HL-60 (cell line): ENCODE data around the gene PRELP.

ENCODE experiments used
- CTCF ChIP-seq: IDR thresholded peaks from one replicate; pipeline ENCODE4 v1.5.1; 2011; ENCODE audit warnings: low read length, control low read depth, inconsistent platforms; ENCODE audit not compliant: insufficient read depth
- TF ChIP-seq, protein P1 (sequence below): IDR thresholded peaks from 2 replicates; pipeline ENCODE4 v1.6.1; 2012; ENCODE audit warnings: low read depth; ENCODE audit not compliant: insufficient replicate concordance

DNA sequence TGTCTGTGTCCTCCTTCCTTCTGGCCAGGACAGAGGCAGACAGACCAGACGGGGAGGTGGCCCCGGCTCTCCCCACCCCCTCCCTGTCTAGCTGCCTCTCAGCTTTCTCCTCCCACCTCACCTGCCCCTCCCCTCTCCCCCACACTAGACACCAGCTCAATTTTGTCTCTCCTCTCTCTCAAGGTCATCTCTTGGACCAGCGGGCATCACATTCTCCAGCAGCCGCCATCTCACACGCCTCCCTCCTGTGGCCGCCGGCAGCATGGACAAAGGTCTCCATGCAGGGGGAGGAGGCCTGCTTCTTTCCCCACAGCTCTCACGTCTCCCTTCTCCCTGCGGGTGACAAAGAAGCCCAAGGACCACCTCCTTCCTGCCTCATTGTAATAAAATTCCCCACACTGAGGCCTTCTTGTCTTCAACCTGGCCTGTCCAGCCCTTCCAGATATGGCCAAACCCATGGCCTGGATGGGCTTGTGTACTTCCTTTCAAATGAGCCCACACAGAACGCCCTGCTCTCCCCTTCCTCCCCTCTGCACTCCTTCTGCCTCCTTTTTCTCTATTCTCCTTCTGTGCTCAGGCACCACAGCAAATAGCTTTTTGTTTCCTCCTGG is 33.0 kb downstream of the PRELP start:
- TF ChIP-seq, protein P1, sequence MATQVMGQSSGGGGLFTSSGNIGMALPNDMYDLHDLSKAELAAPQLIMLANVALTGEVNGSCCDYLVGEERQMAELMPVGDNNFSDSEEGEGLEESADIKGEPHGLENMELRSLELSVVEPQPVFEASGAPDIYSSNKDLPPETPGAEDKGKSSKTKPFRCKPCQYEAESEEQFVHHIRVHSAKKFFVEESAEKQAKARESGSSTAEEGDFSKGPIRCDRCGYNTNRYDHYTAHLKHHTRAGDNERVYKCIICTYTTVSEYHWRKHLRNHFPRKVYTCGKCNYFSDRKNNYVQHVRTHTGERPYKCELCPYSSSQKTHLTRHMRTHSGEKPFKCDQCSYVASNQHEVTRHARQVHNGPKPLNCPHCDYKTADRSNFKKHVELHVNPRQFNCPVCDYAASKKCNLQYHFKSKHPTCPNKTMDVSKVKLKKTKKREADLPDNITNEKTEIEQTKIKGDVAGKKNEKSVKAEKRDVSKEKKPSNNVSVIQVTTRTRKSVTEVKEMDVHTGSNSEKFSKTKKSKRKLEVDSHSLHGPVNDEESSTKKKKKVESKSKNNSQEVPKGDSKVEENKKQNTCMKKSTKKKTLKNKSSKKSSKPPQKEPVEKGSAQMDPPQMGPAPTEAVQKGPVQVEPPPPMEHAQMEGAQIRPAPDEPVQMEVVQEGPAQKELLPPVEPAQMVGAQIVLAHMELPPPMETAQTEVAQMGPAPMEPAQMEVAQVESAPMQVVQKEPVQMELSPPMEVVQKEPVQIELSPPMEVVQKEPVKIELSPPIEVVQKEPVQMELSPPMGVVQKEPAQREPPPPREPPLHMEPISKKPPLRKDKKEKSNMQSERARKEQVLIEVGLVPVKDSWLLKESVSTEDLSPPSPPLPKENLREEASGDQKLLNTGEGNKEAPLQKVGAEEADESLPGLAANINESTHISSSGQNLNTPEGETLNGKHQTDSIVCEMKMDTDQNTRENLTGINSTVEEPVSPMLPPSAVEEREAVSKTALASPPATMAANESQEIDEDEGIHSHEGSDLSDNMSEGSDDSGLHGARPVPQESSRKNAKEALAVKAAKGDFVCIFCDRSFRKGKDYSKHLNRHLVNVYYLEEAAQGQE: no peak
- no peak for TF ChIP-seq CTCF
